GM21723 (cell line): ENCODE data around the gene OTX1.
"Not testable (repeated sequence)": the region's sequence is repeated elsewhere in the genome, so short reads cannot be mapped to it uniquely, and the experiment has no call there.

Experiments
- ATAC-seq: cut with Tn5 transposase; IDR thresholded peaks from one replicate; pipeline ENCODE4 v1.9.1; 2021; ENCODE audit warnings: mild to moderate bottlenecking, moderate library complexity; ENCODE audit not compliant: unreplicated experiment

OTX1 gene

DNA sequence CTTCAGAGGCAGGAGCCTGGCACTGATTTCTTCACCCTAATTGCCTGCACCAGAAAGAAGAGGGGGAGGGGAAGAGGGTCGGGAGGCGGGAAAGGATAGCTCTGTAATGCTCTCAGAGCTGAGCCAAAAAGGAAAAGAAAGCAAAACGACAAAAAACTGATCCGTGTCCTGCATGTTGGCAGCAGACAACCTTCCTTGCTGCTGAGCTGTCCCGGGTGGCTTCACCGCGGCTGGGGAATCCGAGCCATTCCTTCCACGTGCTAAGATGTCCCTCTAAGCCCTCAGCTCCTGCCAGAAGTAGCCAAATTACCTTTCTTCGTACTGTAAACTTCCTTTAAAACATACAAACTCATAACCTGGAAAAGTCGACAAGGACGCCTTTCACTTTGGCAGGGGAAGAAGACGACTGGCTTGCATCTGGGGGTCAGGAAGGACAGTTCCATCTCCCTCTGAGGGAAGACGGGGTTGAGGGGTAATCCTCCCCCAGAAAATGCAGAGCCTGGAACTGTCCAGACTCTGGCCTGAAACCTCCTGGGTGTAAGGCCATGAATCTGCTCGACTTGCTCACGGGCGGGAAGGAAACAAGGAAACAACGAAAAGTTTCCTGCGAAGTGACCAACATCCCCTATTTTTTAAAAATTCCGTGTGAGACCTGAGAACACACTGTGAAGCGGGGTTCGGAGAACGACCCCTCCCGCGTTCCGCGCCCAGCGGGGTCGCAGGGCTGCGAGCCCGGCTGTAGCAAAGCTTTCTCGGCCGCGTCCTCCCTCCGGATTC is 7.7 kb downstream of the OTX1 start:
- no peak for ATAC-seq

DNA sequence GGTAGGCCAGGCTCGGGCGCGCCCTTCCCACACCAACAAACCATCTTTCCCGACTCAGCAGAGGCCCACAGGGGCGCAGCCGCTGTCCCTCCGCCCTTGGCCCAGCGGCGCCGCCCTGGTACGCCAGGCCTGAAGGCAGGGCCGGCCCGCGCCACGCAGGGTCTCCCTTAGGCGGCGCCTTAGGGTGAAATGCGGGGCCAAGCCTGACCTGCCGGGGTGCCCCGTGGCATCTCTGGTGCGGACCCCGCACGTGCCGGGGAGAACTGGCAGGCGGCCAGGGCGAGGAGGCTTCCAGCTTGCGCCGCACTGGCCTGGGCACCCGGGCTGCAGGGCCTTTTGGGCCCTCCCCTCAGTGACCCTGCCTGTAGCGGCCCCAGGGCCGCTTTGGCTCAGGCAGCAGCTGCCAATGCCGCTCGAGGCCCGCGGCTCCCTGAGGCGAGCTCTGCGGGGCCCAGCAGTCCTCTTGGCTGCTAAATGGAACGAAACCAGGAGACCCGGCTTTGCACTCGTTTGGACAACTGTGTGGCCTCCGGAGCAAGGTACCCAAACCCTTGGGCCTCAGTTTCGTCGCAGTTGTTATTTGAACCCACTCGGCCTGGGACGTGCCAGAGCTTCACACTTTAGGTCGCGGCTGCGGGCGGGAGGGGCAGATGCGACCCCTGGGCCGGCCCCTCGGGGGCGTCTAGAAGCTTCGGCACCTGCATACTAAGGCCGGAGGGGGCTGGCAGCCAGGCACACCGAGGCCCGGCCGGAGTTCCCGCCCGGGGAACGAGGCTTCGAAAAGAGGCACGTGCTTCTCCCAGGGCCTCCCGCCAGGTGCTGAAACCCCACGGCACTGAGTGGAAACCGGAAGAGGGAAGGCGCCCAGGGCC is 8.5 kb downstream of the OTX1 start:
- ATAC-seq = no peak

DNA sequence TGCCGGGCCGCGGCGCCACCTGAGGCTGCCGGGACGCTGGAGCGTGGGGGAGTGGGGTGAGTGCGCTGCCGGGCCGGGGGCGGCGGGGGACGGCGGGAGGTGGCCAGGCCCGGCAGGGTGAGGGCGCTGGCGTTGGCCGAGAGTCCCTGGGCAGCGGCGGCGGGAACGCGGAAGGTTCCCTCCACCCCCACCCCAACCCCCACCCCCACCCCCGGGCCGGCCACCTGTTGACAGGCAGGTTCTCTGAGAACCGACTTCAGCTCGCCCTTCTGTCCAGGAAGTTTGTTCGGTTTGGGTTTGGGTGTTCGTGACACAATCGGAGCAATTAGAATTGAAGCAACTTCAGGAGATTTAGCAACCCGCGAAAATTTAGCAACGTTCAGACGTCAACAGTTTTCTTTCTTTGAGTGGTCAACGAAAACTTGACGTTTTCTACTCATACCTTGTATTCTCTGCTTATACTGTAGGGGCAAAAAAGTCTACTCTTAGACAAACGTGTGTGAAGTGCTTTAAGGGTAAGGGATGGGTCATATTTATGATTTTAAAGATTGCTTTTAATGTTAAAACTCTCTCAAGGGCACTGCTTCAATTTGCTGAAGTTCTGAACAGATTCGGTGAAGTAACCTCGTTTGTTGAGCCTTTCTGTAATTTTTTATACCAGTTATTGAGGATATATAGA is 9.3 kb downstream of the OTX1 start:
- ATAC-seq = no peak

DNA sequence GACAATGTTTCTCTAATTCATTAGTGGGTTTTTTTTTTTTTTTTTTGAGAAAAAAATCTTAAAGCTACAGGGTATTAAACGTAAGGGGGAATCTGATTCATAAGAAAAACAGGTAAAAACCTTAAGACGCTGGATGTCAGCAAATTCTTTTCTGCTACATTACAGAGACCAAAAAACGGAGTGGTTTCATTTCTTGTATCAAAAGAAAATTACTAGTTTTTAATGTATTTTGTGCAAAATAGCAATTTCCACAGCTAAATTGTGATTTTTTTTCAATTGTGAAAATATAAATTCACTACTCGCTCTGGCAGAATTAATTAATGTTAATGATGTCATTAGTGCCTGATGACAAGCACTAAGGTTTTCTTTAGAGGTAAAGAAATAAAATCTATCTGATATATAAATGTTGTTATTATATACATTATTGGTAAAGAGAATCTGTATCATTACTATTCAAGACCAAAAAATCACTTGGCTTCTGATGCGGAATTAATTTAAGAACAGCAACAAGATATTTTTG is 9.9 kb downstream of the OTX1 start:
- ATAC-seq = no peak

DNA sequence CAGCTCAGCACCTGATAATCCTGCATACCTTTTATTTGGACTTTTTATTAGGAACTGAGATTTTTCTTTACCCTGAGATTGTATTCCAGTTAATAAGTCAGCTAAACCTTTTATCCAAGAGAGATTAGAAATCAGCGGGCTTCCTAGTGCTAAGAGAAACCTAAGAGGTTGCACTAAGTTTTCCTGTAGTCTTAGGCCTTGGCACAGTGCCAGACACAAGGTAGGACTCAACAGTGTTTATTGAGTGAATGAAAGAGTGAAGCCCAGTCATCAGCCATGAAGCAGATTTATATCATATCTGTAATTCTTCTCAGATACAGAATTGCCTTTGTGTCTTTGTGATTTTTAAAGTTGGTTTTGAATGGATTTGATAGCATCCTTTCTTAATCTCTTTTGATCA is 13.6 kb downstream of the OTX1 start:
- ATAC-seq = no peak

DNA sequence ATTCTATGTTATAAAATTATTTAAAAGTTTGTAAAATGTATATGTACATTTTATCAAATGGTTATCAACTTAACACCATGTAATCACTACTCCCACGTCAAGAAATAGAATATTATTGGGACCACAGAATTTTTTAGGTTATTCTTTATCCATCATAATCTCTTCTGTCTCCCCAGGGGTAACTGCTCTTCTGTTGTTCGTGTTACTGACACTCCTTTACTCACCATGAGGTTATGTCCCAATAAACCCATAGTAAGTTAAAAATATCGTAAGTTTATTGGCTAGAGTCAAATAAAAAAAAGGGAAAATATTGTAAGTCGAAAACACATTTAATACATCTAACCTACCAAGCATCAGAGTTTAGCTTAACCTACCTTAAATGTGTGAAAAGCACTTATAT is 14.0 kb downstream of the OTX1 start:
- no peak for ATAC-seq

DNA sequence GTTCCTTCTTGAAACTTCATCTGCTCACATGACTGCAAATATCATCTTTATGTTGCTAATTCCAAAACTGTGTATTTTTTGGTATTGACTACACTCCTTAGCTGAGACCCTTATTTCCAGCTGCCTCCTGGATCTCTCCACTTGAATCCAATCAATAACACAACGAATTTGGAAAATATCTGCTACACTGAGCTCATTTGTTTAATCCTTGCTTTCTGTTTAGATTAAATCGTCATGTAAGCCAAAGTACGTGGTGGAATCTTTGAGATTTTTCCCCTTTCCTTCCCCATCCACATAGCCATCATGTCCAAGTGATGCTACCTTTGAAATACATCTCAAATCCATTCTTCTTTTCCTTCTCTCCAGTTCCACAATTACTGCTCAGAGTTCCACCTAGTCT is 15.6 kb downstream of the OTX1 start:
- ATAC-seq = no peak

DNA sequence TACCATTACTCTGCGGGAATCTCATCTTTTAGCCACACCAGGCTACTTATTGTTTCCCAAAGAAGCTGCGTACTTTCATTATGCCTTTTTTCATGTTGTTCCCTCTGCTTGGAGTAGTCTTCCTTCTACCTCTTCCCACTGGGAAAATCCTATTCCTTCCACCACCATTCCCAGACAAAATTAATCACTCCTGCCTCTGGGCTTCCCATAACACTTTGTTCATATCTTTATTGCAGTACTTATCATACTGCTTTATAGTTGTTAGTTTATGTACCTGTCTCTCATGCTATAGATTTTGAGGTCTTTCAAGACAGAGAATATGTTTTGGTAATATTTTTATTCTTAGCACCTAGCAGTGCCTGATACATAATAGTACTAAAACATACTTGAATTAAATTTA is 16.2 kb downstream of the OTX1 start:
- no peak for ATAC-seq

DNA sequence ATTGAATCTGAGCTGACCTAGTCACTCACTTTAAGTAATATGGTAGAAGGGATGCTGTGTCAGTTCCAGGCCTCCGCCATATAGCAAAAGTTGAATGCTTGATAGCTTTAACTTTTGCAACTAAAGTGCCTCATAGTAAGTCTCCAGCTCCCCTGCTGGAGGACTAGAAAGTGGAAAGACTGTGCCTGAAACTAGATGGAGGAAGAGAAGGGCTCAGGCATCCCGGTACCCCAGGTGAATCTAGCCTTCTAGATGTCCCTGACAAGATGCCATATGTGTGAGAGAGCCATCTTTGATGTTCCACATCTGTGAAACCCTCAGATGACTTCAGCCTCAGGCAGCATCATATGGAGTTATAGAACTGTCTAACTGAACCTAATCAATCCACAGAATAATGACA is 21.0 kb downstream of the OTX1 start:
- no peak for ATAC-seq

DNA sequence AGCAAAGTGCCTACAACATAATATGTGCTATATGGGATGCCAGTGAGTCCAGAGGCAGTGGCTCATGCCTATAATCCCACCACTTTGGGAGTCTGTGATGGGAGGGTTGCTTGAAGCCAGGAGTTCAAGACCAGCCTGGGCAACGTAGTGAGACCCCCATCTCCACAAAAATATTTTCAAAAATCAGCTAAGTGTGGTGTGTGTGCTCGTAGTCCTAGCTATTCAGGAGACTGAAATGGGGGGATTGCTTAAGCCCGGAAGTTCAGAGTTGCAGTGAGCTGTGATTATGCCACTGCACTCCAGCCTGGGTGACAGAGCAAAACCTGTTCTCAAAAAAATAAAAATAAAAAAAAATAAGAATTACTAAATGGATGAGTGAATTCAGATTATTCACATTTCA is 23.4 kb downstream of the OTX1 start:
- no peak for ATAC-seq

DNA sequence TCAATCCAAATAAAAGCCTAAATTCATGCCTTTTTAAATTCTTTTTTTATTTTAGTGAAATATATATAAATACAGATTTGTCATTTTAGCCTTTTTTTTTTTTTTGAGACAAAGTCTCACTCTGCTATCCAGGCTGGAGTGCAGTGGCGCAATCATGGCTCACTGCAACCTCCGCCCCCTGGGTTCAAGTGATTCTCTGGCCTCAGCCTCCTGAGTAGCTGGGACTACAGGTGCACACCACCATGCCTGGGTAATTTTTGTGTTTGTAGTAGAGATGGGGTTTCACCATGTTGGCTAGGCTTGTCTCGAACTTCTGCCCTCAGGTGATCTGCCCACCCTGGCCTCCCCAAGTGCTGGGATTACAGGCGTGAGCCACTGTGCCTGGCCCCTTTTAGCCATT is 23.8 kb downstream of the OTX1 start:
- not testable (repeated sequence) for ATAC-seq

DNA sequence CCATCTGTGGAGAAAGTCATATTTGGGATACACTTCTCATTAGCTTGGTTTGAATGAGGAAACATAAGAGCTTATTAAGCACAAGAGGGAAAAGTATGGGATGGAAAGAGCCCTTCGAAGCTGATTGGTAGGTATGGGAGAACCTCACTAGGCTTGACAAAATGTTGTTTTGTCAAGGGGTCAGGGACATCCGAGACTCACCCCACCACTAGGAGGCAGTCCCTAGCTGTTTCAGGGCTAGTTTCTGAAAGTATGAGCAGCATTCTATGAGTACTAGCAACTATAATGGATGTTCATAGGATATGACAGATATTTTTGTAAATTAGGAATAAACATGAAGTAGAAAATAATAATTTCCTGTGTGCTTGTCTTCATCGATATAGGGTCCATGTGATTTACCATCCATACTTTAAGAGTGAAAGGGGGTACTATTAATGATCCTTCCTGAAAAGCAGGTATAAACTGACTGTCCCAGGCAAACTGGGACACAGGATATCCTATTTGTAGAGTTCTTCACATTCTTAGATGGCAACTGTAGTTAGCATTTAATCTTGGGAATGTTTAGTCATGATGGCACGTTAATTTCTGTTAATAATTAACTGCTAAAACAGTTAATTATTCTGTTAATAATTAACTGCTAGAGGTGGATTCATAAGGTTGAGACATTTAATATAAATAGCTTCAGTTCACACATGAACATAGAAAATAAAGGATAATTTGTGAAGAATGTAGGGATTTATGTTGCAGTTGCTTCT is 28.4 kb downstream of the OTX1 start:
- no peak for ATAC-seq

DNA sequence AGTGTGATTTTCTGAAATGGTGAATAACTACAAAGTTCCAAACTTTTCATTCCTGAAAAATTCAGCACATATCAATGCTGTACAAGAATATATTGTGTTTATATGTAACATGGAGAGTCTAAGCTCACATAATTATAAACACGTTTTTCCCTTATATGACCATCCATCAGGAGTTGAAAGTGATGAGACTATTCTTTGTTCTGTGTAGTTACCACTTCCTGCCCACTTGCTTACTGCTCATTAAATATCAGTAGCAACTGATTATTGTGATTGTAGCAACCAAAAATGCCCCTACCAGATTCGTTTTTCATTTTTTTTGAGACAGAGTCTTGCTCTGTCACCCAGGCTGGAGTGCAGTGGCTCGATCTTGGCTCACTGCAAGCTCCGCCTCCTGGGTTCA is 30.8 kb downstream of the OTX1 start:
- no peak for ATAC-seq

DNA sequence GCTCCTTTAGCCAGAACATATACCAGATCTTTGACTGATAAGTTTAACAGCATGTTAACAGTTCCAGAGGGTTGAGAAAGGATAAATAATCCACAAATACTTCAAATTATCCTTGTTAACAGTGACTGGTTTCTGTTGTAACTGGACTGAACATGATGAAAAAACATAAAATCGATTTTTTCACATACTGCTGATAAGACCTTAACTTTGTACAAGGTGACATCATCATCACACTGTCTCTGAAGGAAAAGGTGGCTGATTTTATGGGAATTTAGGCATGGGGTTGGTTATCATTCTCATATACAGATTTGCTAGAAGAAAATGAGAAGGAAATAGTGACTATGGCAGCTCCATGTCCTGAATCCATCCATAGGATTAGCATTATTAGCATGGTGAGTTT is 36.1 kb downstream of the OTX1 start:
- no peak for ATAC-seq

DNA sequence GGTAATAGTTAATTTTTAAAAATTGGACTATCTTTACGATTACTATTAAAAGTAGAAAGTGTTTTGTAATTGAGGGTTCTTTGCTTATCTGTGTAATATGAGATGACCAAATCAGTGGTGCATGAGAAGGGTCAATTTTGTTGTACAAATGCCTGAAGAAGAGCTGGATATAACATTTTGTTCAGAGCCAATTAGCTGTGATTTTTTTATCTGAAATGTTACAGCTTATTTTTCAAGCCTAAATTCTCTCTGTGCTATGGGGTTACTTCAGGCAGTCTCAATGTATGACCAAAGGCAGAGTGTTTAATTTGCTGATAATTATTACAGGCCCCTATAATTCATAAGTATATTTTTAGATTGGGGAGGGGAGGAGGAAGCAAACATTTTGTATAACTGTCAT is 41.8 kb downstream of the OTX1 start:
- ATAC-seq = no peak

DNA sequence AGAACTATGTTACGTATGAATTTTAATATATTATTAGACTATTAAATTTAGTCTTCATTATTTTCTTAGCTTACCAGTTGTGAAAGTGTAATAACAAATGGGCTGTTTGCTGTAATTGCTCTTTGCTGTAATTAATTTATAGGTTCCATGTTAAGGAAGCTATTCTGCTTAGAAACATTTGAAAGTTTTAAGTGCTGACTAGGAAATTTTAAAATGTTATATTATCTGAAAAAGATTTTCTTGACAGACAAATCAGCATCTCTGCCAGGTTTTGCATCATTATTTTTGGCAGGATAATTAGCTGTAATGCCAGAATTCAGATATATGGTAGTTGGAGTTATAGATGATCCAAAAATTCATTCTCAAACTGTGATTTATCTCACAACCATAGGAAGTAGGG is 42.2 kb downstream of the OTX1 start:
- ATAC-seq = no peak

DNA sequence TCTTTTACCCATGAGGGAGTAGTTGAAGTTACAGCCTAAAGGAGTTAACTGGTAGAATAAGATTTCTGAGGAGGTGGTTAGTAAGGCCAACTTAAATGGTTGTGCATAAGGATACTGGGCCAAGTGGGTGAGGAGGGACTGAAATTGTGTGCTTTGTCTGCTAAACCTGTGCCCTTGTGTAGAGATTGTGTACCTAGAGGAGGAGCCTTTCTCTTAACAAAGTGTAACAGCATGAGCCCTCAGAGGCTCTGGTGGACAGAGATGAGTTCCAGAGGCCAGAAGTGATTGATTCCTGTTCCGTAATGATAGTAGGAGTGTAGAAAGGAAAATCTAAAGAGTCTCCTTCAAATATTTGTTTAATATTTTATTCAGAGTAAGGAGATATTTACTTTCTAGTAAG is 42.9 kb downstream of the OTX1 start:
- no peak for ATAC-seq

DNA sequence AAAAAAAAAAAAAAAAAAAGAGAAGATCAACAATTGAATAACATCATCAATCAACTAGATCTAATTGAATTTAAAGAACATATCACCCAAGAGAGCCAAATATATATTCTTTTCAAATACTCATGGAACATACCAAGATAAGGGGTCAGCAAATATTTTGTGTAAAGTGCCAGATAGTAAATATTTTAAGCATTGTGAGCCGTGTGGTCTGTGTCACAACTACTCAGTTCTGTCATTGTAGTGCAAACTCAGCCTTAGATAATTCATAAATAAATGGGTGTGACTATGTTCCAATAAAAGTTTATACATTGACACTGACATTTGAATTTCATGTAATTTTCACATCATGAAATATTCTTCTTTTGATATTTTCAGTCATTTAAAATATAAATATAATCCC is 45.9 kb downstream of the OTX1 start:
- no peak for ATAC-seq

DNA sequence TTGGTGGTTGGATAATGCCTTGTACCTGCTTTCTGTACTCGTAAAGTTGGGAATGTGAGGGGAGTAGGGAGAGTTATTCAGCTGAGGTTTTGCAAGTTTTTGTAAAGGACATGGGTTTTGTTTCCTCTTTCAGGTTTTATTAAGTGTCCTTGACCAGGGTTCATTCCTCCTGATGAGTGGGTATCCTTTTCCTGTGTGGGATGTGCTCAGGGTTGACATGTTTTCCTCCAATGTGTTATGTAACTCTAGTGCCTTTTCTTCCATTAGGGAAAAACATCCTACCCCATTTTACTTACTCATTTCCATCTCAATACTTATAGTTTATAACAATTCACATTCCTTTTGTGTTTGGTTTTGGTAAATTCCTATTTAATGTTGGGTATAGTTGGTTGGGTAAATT is 48.4 kb downstream of the OTX1 start:
- ATAC-seq = no peak

DNA sequence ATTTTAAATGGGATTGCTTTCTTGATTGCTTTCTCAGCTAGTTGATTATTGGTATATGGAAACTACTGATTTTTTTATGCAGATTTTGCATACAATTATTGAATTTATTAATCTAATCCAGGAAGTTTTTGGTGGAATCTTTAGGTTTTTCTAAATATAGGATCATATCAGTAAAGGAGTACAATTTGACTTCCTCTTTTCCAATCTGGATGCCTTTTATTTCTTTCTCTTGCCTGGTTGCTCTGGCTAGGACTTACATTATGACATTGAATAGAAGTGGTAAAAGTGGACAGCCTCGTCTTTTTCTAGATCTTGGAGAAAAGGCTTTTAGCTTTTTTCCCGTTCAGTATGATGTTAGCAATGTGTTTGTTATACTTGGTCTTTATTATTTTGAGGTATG is 51.3 kb downstream of the OTX1 start:
- no peak for ATAC-seq

DNA sequence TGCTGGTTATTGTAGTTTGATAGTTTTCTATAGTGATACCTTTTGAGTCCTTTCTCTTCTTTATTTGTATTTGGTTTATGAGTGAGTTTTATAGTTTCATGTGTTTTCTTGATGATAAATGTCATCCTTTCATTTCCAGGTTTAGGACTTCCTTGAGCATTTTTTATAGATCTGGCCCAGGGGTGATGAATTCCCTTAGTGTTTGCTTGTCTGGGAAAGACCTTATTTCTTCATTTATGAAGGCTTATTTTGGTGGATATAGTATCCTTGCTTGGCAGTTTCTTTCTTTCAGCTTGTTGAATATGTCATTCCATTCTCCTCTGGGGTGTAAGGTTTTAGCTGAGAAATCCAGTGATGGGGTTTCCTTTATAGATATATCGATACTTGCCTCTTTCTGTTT is 53.9 kb downstream of the OTX1 start:
- no peak for ATAC-seq
